ENCODE data around the gene RPAIN. TPM values are rescaled to one million over a fixed set of nuclear protein-coding genes. Genes with fewer than 3 reads are reported as not detected.
A peak's percentile ranks its signal among the peaks of the same experiment; 100 is the strongest.

RPAIN gene
- total and polyA plus RNA-seq, 2 of the 13 experiments (the other 11 are each of a cell fraction or from before 2014, with no cell fraction given), result 42.1 to 58.5 TPM

DNA sequence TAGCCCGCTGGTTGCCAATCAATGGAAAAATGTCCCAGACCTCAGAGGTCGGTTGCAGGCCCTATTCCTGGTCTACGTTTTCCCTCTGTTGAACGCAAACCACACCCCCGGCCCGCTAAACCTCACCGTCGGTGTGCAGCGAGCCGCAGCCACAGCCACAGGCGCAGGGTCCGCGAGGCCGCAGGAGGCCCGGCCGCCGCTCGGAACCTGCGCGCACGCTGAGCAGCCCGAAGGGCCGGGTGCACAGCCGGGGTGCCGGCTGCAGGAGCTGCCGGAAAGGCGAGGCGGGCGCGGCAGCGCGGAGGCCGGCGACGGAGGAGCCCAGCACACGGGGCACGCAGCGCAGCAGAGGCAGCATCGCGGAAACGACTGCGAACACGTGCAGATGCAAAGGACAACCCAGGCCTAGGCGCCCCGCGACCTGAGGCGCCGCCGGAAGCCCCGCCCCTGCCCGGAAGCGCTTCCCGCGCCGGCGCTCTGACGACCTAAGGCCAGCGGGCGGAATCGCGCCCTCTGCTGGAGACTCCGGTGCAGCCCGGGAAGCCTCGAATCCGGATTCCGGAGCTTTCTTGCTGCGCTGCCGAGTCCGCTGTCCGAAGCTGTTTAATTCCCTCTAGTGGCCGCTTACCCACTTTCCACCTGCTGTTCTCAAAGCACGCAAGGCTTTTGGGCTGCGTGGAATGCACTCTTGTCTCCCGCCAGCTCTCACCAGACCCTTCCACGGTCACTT is 18.9 kb downstream of the RPAIN start, which contains the start of gene C1QBP (continued):
- TF ChIP-seq, protein P1, sequence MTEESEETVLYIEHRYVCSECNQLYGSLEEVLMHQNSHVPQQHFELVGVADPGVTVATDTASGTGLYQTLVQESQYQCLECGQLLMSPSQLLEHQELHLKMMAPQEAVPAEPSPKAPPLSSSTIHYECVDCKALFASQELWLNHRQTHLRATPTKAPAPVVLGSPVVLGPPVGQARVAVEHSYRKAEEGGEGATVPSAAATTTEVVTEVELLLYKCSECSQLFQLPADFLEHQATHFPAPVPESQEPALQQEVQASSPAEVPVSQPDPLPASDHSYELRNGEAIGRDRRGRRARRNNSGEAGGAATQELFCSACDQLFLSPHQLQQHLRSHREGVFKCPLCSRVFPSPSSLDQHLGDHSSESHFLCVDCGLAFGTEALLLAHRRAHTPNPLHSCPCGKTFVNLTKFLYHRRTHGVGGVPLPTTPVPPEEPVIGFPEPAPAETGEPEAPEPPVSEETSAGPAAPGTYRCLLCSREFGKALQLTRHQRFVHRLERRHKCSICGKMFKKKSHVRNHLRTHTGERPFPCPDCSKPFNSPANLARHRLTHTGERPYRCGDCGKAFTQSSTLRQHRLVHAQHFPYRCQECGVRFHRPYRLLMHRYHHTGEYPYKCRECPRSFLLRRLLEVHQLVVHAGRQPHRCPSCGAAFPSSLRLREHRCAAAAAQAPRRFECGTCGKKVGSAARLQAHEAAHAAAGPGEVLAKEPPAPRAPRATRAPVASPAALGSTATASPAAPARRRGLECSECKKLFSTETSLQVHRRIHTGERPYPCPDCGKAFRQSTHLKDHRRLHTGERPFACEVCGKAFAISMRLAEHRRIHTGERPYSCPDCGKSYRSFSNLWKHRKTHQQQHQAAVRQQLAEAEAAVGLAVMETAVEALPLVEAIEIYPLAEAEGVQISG (CRISPR knock-in tag; IDR thresholded peaks at IDR 0.05), result peak; percentile 99
- peak; percentile 98 for TF ChIP-seq CREB3 (CRISPR knock-in tag; IDR thresholded peaks at IDR 0.05)
- TF ChIP-seq HNF4A (CRISPR knock-in tag; IDR thresholded peaks at IDR 0.05), result no peak
- no peak for TF ChIP-seq RFX5 (IDR thresholded peaks at IDR 0.05; ENCODE audit: low read depth, low read length)
- TF ChIP-seq, protein P2, sequence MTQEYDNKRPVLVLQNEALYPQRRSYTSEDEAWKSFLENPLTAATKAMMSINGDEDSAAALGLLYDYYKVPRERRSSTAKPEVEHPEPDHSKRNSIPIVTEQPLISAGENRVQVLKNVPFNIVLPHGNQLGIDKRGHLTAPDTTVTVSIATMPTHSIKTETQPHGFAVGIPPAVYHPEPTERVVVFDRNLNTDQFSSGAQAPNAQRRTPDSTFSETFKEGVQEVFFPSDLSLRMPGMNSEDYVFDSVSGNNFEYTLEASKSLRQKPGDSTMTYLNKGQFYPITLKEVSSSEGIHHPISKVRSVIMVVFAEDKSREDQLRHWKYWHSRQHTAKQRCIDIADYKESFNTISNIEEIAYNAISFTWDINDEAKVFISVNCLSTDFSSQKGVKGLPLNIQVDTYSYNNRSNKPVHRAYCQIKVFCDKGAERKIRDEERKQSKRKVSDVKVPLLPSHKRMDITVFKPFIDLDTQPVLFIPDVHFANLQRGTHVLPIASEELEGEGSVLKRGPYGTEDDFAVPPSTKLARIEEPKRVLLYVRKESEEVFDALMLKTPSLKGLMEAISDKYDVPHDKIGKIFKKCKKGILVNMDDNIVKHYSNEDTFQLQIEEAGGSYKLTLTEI (CRISPR knock-in tag; conservative IDR thresholded peaks at IDR 0.05), result no peak
- TF ChIP-seq ZBTB1 (CRISPR knock-in tag; IDR thresholded peaks at IDR 0.05; ENCODE audit: borderline replicate concordance), result no peak
- TF ChIP-seq SIN3A (IDR thresholded peaks at IDR 0.05; ENCODE audit: borderline replicate concordance, low read depth, low read length), result peak; percentile 81; the same call in 1 of the 2 replicates
- TF ChIP-seq ZNF276 (CRISPR knock-in tag; IDR thresholded peaks at IDR 0.05; ENCODE audit: low read depth), result peak; percentile 80; the same call in 1 of the 2 replicates
- peak; percentile 92 for TF ChIP-seq NR2C2 (CRISPR knock-in tag; IDR thresholded peaks at IDR 0.05; ENCODE audit: borderline replicate concordance)
- TF ChIP-seq MXD1 (CRISPR knock-in tag; IDR thresholded peaks at IDR 0.05), result peak; percentile 95
- no peak for TF ChIP-seq ZNF569 (CRISPR knock-in tag; IDR thresholded peaks at IDR 0.05; ENCODE audit: borderline replicate concordance)
- no peak for TF ChIP-seq NFATC3 (CRISPR knock-in tag; IDR thresholded peaks at IDR 0.05)
- peak; percentile 94 for TF ChIP-seq RAD21 (CRISPR knock-in tag; IDR thresholded peaks at IDR 0.05)
- TF ChIP-seq ZBTB39 (CRISPR knock-in tag; IDR thresholded peaks at IDR 0.05), result no peak
- peak; percentile 63; the same call in 1 of the 2 replicates for TF ChIP-seq DR1 (CRISPR knock-in tag; IDR thresholded peaks at IDR 0.05)
- TF ChIP-seq ZNF878 (CRISPR knock-in tag; IDR thresholded peaks at IDR 0.05), result no peak; the same call in 1 of the 2 replicates
- TF ChIP-seq DRAP1 (CRISPR knock-in tag; IDR thresholded peaks at IDR 0.05), result peak; percentile 54; the same call in 1 of the 2 replicates
